GM21619 (cell line): ENCODE data around the gene PLAAT3.
"Not testable (repeated sequence)": the region's sequence is repeated elsewhere in the genome, so short reads cannot be mapped to it uniquely, and the experiment has no call there.

Experiments
- ATAC-seq: cut with Tn5 transposase; IDR thresholded peaks from one replicate; pipeline ENCODE4 v1.9.1; 2021; ENCODE audit not compliant: unreplicated experiment

The PLAAT3 gene

GRCh38 chr11:63547061-63547460, 67.2 kb downstream of the PLAAT3 start:
- ATAC-seq: no peak

GRCh38 chr11:63543711-63544110, 70.5 kb downstream of the PLAAT3 start:
- no peak for ATAC-seq

DNA sequence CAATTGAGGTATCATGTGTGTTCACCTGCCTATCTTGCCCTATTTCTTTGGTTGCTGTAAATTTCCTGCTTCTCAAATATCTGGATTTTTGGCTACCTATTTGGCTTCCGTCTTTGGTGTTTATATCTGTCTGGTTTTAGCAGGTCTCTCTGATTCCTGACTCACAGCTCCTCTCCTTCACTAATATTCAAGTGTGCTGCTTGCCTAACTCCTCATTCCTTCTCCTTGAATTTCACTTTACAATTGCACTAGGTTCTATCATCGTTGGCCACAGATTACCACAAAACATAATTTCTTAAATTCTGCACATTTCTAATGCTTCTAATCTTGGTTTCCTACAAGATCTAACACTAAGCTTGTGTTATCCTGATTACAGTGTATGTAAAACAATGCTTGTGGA, 71.7 kb downstream of the PLAAT3 start:
- not testable (repeated sequence) for ATAC-seq

DNA sequence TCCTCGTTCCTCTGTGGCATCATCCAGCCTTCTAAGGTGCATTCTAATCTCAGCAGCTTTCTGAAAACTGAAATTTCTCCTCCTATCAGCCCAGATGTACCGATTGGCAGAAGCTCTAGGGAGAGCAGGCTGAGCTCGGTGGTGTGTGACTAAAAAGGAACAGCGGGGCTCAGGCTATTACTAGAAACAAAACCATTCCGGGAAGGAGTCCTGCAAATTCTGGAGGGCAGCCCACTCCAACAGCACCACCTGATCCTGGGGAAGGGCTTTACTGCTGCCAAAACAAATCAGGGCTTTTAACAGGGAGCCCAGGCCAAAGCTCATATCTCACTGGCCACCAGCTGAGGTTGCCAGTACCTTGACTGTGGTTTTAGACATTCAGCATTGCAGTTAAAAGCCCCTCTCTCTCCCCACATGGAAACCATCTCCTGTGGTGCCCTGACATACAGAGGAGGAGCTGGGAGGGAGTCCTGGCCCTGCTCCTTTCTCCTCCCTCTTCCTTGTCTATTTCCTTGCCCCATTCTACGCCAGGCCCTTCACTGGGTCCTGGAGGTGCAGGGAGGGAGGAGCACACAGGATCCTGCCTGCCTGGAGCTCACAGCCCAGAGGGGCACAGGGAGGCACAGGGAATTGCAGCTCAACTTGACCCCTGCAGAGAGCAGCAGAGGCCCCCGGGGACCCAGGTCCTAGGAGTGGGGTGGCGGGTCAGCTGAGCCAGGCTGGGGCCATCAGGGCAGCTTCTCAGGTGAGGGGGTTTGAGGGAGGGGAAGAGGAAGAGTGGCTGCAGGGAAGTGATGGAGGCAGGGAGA, 76.7 kb downstream of the PLAAT3 start:
- no peak for ATAC-seq

DNA sequence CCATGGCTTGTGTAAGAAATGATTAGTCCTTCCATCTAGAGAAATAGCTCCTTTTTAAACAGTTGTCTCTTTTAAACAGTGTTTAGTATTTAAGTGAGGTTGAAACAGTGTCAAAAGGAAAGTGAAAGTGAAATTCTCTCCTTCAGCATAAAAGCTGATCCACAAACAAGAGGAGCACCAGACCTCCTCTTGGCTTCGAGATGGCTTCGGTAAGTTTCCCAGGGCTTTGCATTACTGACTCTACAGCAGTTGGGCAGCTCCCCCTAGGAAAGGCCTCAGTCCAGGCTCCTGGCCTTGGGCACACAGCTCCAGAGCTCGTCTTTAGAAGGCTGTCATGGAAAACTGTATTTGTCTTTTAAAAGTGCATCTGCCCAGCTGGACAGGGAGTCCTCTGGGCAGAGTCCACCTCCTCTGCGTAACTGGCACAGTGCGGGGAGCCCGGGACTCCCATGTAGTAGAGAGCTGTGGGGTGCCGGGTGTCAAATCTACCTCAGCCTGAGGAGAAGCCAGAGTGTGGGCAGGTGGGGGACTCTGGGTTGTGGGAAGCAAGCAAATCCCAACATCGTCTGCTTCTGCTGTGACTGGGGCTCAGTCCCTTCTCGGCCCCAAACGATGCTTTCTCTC, 77.5 kb downstream of the PLAAT3 start, which contains the start of gene PLAAT4:
Gene PLAAT4 (plus strand): TSS at position 140 of the 624 bp plus-strand sequence. CDS start 61 bp downstream, at position 201.
- ATAC-seq: no peak

DNA sequence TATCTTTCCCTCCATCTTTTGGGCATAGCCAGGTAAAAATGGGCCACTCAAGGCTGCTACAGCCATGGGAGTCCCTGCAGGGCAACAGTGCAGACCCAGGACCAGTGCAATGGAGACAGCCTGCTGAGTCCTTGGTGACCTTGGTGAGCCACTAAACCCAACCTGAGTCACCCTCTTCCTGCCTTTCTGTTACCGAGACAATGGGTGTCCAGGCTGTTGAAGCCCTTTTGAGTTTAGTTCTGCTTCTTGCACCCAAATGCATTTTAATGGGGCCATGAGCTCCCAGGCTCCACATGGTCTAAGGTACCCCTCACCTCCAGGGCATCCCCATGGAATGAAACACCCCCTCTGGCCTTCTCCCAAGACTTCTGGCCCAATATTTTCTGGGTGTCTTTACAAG, 78.5 kb downstream of the PLAAT3 start:
- no peak for ATAC-seq

- peak; percentile 39 for ATAC-seq
Observed at GRCh38 chr11:63534895-63535461, 79.3 kb downstream of the PLAAT3 start.

DNA sequence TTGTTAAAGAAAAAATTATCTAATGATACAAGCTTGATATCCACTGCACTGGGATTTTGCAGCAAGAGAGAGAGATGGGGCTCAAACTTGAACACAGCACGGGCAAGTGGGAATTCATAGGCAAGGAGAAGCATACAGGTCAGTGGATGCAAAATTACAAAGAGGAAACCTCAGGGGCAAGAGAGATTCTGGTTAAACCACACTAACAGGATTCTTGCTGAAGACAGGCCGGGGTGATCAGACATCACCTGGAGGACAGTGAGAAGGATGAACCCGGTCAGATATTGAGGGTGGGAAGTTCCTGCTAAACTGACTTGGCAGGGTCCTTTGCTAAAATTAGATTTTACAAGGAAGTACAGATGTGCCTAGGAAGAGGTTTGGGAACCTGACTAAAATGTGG, 80.2 kb downstream of the PLAAT3 start:
- ATAC-seq: no peak

- no peak for ATAC-seq
Observed at GRCh38 chr11:63532799-63533475, 81.3 kb downstream of the PLAAT3 start.

DNA sequence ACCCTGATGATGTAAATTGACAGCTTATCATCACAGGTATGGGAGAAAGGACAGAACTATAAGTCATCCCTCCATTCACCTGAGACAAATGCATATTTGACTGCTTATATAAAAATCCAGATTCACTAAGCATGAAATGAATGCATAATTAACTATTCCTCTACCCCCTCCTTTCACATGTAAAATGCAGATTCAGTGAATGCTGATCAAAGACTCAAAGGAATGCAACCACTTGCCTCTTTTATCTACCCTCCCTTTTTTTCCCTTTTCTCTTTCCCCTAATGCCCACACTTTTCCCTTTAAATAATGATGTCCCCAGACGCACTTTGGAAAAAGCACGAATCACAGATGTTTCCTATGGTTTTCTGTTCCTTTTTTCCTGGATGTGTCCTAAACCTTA, 82.1 kb downstream of the PLAAT3 start:
- no peak for ATAC-seq

DNA sequence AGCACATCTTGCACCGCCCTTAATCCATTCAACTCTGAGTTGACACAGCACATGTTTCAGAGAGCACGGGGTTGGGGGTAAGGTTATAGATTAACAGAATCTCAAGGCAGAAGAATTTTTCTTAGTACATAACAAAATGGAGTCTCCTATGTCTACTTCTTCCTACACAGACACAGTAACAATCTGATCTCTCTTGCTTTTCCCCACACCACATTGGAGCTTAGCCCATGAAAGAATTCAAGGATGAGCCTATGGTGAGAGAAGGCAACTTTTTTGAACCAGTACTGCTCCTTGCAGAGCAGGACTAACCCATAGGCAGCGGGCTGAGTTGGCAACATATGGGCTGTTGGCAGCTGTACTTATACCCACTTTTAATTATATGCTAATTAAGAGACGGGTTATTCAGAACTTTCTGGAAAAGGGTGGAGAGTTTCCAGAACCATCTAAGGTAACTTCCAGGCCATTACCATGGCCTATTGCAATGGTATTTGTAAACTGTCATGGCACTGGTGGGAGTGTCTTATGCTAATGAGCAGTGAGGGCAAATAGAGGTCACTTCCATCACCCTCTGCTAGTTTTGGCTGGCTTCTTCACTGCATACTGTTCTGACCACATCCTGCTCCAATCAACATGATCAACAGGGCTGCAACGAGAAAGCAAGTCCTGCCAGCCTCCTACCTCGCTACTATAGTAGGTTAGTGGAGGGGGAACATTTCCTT, 83.0 kb downstream of the PLAAT3 start:
- peak; percentile 83 for ATAC-seq

DNA sequence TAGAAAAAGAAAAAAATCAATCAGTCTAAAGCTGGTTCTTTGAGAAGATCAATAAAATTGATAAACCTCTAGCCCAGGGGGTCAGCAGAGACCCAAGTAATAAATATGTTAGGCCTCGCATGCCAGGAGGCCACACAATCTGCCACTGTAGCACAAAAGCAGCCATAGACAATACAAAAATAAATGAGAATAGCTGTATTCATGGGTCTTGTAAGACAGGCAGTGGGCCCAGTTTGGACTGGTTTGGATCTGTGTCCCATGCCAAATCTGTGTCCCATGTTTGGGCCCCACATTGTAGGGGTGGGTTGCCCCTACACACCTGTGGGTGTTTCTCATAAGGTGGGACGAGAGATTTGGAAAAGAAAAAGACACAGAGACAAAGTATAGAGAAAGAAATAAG, 84.2 kb downstream of the PLAAT3 start:
- no peak for ATAC-seq

GRCh38 chr11:63529373-63529772, 84.9 kb downstream of the PLAAT3 start:
- not testable (repeated sequence) for ATAC-seq

DNA sequence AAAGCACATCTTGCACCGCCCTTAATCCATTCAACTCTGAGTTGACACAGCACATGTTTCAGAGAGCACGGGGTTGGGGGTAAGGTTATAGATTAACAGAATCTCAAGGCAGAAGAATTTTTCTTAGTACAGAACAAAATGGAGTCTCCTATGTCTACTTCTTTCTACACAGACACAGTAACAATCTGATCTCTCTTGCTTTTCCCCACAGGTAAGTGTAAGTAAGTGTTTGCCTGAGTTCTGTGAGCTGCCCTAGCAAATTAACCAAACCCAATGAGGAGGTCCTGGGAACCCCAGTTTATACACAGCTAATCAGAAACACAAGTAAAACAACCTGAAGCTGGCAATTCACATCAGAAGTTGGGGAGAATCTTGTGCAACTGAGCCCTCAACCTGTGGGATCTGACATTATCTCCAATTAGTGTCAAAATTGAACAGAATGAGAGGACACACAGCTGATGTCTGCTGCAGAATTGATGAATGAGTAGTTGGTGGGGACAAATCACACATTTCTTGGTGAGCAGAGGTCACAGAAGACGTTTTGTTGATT, 85.4 kb downstream of the PLAAT3 start:
- ATAC-seq: not testable (repeated sequence)

GRCh38 chr11:63528156-63528555, 86.1 kb downstream of the PLAAT3 start:
- ATAC-seq: not testable (repeated sequence)

GRCh38 chr11:63527667-63528066, 86.6 kb downstream of the PLAAT3 start:
- ATAC-seq: no peak
